ENCODE data around the gene HADHB. TPM values are rescaled to one million over a fixed set of nuclear protein-coding genes. Genes with fewer than 3 reads are reported as not detected.

Gene HADHB
- 100 to 1,000 TPM; 116 to 127 TPM for total RNA-seq

DNA sequence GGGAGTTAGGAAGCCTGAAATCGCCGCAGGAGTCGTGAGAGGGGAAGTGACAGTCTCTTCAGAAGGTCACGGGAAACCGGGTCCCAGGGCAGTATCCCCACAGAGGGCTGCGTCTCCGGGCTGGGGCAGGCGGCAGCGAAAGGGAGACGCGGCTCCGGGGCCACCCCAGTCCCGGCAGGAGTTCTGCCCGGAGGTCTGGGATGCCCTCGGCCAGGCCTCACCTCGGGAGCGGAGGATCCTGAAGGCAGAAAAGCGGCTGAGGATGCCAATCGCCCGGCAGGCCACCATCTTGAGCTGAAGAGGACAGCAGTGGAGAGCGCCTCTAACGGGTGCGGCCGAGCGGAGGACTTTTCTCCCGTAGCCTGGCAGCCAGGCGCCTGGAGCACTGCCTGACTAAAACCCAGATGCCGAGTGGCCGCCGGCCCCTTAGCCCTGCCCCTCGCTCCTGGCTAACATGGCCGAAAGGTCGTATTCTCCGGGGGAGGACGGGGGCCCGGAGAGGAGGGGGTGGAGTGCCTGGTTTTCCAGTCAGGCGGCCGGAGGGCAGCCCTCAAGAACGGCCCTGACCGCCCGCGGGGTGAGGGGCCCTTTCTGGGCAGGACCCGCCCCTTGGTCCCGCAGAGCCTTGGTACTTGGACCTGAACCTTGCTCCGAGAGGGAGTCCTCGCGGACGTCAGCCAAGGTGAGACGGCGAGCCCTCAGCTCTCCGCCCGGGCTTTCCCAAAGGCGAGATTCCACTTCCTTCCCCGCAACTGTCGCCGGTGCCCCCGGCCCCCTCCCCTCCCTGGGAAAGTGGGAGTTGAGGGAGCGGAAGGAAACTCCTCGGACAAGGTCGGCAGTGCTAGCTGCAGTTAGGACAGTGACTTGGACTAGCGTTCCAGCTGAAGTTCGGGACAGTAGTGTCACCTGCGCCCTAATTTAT lies at the start of gene HADHB, which contains the start of gene HADHA:
Gene HADHB (plus strand): TSS at position 631 of the 922 bp plus-strand sequence. CDS start 9,316 bp downstream, outside the sequence.
Gene HADHA (minus strand): TSS at position 324 of the 922 bp plus-strand sequence. CDS start 36 bp downstream, at position 288.

Other genes starting within 250 kb of the HADHB start
- gene RAB10, start 210.9 kb upstream of the HADHB start, total RNA-seq, result 100 to 1,000 TPM in 1 of 2 donors, 10 to 100 TPM in 1; 97.4 to 102 TPM
- 1 to 10 TPM in 1 of 2 donors, under 1 TPM in 1; 1.00 to 1.4 TPM for gene GAREM2, start 71.9 kb upstream of the HADHB start, total RNA-seq
- 100 to 1,000 TPM; 135 TPM for gene HADHA, start 307 bp upstream of the HADHB start, total RNA-seq
- 10 to 100 TPM; 25.8 to 39.0 TPM for gene SELENOI, start 101.2 kb downstream of the HADHB start, total RNA-seq
- gene ADGRF3, start 101.8 kb downstream of the HADHB start, total RNA-seq, result under 1 TPM; under 0.01 to 0.33 TPM
- gene DRC1, start 157.0 kb downstream of the HADHB start, total RNA-seq, result not detected
- gene OTOF, start 233.2 kb downstream of the HADHB start, total RNA-seq, result not detected